ENCODE results near the gene UFSP1.
"Not testable (repeated sequence)": the region's sequence is repeated elsewhere in the genome, so short reads cannot be mapped to it uniquely, and the experiment has no call there.

The UFSP1 gene

DNA sequence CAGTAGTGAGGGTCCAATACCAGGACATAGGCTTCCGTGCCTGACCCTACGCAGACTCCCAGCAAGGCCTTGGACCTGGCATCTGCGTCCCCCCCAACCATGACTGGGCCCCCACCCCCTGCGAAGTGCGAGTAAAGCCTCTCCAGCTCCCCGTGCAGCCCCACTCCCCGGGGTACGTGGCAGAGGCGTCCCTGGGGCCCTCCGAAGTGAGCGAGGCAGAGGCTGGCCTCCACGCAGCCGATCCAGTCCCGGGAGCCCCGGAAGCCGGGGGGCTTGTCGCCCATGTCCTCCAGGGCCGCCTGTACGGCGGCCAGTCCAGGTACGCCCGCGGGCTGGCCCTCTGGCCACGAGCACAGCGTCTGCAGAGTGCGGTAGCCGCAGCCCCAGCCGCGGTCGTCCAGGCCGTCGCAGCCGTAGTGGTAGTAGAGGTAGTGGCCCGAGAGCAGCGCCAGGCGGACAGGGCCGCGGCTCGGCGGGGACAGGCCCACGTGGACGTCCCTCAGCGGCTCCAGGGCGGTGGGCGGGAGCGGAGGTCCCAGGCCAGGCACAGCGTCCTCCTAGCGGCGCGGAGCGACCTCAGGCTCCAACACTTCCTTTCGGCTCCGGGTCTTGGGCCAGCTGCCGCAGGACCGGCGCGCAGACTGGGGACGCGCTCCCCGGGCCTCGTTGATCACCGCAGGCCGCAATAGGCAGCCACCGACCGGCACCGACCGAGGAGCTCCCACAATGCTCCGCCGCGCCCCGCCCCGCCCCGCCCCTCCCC lies at the start of gene UFSP1:
TSS of gene UFSP1 (minus strand) at position 728 of the 763 bp plus-strand sequence. CDS start at position 284, 444 bp downstream.
- DNase-seq (ENCODE audit: low read depth) = no peak

GRCh38 chr7:100936167-100936566 lies 46.7 kb upstream of the UFSP1 start:
- DNase-seq (ENCODE audit: low read depth) = not testable (repeated sequence)

DNA sequence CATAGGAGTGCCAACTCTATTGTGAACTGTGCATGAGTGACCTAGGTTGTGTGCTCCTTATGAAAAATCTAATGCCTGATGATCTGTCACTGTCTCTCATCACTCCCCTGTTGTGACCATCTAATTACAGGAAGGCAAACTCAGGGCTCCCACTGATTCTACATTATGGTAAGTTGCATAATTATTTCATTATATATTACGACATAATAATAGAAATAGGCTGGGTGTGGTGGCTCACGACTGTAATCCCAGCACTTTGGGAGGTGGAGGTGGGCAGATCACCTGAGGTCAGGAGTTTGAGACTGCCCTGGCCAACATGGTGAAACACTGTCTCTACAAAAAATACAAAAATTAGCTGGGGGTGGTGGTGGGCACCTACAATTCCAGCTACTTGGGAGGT lies 45.9 kb upstream of the UFSP1 start:
- not testable (repeated sequence) for DNase-seq (ENCODE audit: low read depth)

- DNase-seq (ENCODE audit: low read depth) = no peak
Observed at GRCh38 chr7:100933734-100934133, 44.2 kb upstream of the UFSP1 start.

DNA sequence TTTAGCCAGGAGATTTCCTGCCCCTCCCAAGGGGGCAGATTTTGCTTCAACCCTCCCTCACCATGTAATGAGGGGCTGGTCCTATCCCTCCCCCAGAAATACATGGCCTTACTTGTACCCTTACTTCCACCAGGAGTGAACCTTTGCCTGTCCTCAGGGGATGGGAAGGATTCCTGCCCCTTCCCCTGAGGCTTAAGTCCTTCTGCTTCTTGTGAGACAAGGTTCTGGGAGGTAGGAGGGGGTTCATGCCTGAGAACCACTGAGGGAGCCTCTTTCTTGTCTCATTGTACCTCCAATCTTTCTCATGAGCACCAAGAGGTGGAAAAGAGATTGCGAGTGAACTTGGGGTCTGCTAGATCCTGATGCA lies 40.3 kb upstream of the UFSP1 start:
- no peak for DNase-seq (ENCODE audit: low read depth)

DNA sequence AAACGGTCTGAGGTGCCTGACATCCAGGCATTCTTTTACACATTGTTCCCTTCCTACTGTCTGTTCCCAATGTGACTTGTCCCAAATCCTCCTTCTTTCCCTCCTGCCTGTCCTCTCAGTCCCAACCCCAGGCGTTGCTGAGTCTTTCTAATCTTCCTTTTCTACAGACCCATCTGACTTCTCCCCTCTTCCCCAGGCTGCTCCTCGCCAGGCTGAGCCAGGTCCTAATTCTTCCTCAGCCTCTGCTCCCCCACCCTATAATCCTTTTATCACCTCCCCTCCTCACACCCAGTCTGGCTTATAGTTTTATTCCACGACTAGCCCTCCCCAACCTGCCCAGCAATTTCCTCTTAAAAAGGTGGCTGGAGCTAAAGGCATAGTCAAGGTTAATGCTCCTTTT lies 34.1 kb upstream of the UFSP1 start:
- DNase-seq (ENCODE audit: low read depth) = not testable (repeated sequence)

- no peak for DNase-seq (ENCODE audit: low read depth)
Observed at GRCh38 chr7:100921039-100921438, 31.5 kb upstream of the UFSP1 start.

- not testable (repeated sequence) for DNase-seq (ENCODE audit: low read depth)
Observed at GRCh38 chr7:100919779-100920437, 30.4 kb upstream of the UFSP1 start.

GRCh38 chr7:100919335-100919734 lies 29.8 kb upstream of the UFSP1 start:
- DNase-seq (ENCODE audit: low read depth) = not testable (repeated sequence)

- no peak for DNase-seq (ENCODE audit: low read depth)
Observed at GRCh38 chr7:100914879-100915447, 25.4 kb upstream of the UFSP1 start.

DNA sequence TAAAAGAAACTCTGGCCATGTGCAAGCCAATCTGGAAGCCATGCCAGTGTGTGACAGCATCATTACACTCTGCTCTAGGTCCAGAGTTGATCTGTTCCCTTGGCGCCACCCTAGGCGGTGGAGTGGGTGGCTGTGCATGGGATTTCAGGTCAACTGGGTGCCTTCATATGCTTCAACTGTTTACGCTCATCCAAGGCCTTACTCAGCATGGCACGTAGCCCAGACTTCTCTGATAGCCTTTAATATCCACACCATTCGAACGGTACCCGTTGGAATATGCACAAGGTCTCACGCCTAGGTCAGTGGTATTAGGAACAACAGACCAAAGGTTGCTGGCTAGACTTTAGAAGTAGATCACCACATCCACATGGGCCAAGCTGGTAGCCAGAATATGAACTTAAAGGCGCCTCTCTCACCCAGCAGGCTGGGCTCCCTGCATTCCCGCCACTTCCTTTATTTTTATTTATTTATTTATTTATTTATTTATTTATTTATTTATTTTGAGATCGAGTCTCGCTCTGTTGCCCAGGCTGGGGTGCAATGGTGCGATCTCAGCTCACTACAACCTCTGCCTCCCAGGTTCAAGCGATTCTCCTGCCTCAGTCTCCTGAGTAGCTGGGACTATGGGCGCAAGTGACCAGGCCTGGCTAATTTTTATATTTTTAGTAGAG lies 24.8 kb upstream of the UFSP1 start:
- DNase-seq (ENCODE audit: low read depth) = no peak

DNA sequence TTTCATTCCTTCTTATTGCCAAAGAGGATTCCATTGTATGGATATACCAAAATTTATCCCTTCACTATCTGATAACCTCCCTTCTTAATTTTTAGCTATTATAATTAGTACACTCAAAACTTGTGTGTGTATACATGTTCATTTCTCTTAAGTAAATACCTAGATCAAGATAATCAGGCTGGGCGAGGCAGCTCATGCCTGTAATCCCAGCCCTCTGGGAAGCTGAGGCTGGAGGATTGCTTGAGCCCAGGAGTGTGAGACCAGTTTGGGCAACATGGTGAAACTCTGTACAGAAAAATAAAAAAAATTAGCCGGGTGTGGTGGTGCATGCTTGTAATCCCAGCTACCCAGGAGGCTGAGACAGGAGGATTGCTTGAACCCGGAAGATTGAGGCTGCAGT lies 22.0 kb upstream of the UFSP1 start:
- no peak for DNase-seq (ENCODE audit: low read depth)

DNA sequence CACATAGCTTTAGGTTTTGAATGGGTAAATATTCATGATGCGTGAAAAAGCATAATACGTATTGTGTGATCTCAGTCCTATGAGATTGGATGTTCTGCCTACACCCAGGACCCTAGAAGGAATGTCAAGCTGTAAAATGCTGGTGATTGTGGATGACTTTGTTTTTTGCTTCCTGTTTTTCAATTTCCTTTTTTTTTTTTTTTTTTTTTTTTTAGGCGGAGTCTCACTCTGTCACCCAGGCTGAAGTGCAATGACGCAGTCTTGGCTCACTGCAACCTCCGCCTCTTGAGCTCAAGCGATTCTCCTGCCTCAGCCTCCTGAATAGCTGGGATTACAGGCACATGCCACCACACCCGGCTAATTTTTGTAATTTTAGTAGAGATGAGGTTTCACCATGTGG lies 20.9 kb upstream of the UFSP1 start:
- not testable (repeated sequence) for DNase-seq (ENCODE audit: low read depth)

GRCh38 chr7:100908512-100908911 lies 19.0 kb upstream of the UFSP1 start:
- DNase-seq (ENCODE audit: low read depth) = no peak

GRCh38 chr7:100902638-100903037 lies 13.1 kb upstream of the UFSP1 start:
- DNase-seq (ENCODE audit: low read depth) = no peak

GRCh38 chr7:100901921-100902332 lies 12.4 kb upstream of the UFSP1 start:
- no peak for DNase-seq (ENCODE audit: low read depth)

DNA sequence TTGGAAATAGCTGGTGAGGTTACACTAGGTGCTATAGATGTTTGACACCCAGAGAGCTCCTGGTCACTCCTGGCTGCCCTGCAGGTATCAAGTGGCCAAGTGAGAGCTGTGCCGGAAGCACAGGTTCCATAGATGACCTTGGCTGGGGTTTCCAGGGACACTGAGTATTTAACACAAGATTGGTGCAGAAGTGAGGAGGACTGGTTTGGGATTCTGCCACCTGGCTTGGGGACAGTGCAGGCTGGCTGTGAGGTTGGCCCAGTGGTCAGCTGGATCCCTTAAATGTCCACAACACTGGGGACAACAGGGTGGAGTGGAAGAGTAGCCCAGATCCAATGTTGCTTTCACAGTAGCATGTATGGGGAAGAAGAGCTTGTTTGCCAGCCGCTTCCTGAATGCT lies 11.5 kb upstream of the UFSP1 start:
- no peak for DNase-seq (ENCODE audit: low read depth)

DNA sequence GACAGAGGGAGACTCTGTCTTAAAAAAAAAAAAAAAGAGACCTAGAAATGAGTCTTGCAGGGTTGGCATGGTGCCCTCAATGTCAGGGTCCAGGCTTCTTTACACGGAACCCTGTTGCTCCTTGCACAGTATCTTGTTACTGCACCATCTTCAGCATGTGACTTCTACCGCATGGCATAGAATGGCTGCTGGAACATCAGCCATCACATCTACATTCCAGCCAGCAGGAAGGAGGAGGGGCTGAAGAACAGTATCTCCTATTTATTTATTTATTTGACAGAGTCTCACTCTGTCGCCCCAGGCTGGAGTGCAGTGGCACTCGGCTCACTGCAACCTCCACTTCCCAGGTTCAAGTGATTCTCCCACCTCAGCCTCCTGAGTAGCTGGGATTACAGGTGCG lies 9.9 kb upstream of the UFSP1 start:
- no peak for DNase-seq (ENCODE audit: low read depth)

GRCh38 chr7:100897772-100898454 lies 8.4 kb upstream of the UFSP1 start:
- no peak for DNase-seq (ENCODE audit: low read depth)

DNA sequence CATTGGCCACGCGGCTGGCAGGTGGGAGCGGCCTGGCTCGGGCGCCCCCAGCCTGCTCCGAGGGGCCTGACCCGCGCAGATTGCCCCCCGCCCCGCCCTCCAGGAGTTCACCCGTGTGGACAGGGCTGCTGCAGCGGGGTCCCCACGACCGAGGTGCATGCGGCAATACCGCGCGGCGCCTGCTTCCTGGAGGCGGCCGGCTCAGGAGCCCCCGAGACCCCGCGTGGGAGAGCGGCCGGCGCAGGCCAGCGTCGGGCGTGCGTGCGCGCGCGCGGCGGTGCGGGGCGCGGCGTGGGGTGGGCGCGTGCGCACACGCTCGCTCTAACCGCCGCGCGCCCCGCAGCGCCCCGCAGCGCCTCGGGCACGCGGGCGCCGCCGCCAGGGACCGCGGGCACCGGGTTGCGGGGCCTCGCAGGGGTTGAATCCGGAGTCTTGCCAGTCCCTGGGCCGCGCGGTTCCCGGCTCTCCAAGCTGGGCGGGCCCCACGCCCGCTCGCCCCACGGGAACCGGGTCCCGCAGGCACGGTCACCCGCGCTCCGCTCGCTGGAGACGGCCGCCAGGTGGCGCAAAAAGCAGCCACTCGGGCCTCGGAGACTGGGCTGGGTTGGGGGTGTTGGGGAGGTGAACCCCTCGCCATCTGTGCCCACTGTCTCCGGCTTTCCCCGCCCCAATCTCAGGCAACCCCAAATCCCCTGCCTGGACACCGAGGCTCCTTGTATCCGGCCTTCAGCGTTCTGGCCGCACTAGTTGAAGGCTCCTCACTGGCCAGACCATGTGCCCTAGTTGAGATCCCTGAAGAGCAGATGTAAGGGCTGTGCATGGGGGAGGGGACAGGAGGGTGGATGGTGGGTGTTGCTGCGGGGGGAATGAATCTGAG lies 7.5 kb upstream of the UFSP1 start:
- peak; percentile 51 for DNase-seq (ENCODE audit: low read depth)

Data from stimulated activated CD4-positive, alpha-beta T cell treated with anti-CD3 and anti-CD28 coated beads, Interleukin-2, amount 100 ng/mL, for 4 hours (primary cell).